GM19463 (cell line): Measurements from ENCODE around the gene ANKRD53.
"Not testable (repeated sequence)": the region's sequence is repeated elsewhere in the genome, so short reads cannot be mapped to it uniquely, and the experiment has no call there.

Experiments
- ATAC-seq: cut with Tn5 transposase; IDR thresholded peaks from one replicate; pipeline ENCODE4 v1.9.1; 2021; ENCODE audit warnings: mild to moderate bottlenecking, moderate library complexity; ENCODE audit not compliant: unreplicated experiment

The ANKRD53 gene

DNA sequence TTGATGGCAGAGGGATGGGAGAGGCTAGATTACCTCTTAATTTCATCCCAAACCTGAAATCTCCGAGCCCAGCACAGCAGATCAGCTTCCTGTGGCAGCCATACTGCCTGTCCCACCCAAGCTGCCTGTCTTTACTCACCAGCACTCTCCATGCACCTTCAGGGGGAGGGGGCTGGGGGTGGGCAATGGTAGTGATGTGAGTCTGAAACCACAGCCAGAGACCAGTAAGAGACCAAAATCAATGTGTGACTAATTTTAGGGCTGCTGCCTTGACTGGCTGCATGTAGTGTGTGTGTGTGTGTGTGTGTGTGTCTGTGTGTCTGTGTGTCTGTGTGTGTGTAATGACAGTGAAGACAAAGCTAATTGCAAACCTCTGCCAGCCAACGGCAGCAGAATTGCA is 27.9 kb downstream of the ANKRD53 start:
- ATAC-seq, result no peak

DNA sequence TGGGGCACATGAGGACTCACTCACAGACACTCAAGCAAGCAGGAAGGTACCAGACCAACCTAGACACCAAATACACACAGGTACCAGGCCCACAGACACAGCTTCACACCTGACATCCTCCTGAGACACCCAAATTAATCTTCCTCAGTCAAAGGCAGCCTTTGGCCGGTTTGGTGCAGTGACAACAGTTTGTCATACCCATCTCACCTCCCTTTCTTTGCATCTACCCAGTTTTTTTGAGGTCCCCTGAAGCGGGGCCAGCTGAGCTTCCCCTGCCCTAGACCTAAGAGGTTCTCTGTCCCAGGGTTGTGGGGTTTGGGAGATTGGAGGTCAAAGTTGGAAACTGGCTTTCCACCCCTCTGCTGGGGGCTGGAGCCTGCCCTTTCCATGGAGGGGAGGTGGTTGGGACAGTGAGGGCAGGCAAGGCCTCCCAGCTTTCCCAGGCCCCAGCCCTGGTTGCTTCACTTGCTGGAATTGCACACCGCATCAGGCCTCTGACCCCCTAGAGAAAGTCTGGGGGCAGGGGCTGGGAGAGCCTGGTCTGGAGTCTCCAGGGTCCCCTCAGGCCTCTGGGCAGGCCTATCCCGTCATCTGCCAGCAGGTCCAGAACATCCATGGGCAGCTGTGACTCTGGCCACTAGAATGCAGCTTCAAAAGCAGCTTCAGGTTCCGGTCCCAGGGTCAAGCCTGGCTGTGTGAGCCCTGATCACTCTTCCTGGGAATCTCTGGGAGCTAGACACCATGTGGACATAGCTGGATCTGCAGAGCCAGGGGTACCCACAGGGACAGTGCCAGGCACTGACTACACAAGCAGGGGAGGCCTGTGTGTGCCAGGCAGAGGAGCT is 28.7 kb downstream of the ANKRD53 start:
- no peak for ATAC-seq

- ATAC-seq, result no peak
Measured at GRCh38 chr2:71008342-71008741, 29.9 kb downstream of the ANKRD53 start.

GRCh38 chr2:71011786-71012185 is 33.4 kb downstream of the ANKRD53 start:
- not testable (repeated sequence) for ATAC-seq

GRCh38 chr2:71018625-71019024 is 40.2 kb downstream of the ANKRD53 start:
- no peak for ATAC-seq

GRCh38 chr2:71019989-71020388 is 41.6 kb downstream of the ANKRD53 start:
- not testable (repeated sequence) for ATAC-seq

DNA sequence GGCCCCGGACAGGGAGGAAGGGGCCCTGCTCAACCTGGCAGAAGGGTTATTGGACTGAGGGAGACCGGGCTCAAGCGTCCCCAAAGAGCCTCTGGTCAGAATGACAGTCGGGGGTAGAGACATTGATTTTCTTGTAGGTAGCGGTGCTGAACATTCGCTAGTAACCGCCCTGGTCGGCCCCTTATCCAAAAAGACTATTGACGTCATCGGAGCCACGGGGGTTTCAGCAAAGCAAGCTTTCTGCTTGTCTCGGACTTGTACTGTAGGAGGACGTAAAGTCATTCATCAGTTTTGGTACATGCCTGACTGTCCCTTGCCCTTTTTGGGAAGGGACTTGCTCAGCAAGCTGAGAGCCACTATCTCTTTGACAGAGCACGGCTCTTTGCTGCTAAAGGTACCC is 43.0 kb downstream of the ANKRD53 start:
- not testable (repeated sequence) for ATAC-seq

DNA sequence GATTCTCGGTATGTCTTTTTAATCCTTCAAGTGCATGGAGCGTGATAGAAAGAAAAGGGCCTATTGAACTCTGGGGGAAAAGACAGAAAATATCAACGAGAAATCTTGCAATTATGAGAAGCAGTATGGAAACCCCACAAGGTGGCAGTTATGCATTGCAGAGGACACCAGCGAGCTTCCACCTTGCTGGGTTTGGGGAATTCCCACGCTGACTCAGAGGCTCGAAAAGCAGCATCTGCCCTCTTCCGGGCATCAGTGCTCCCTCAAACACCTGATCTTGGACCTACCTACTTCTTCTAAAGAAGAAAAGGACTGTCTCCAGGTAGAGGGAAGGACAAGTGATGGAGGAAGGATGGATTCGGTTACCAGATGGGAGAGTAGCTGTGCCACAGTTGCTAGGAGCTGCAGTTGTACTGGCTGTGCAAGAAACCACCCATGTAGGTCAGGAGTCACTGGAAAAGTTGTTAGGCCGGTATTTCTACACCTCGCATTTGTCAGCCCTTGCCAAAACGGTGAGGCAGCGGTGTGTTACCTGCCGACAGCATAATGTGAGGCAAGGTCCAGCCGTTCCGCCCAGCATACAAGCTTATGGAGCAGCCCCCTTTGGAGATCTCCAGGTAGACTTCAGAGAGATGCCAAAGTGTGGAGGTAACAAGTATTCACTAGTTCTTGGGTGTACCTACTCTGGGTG is 45.3 kb downstream of the ANKRD53 start:
- ATAC-seq, result not testable (repeated sequence)
